ENCODE measurements around the gene MYBPHL.
"Not testable (repeated sequence)": the region's sequence is repeated elsewhere in the genome, so short reads cannot be mapped to it uniquely, and the experiment has no call there.

The MYBPHL gene

GRCh38 chr1:109296782-109297181 lies 10.0 kb downstream of the MYBPHL start:
- no peak for TF ChIP-seq CTCF (IDR thresholded peaks at IDR 0.05; ENCODE audit: extremely low read depth, missing control alignments)
- DNase-seq (ENCODE audit: low spot score) = no peak

DNA sequence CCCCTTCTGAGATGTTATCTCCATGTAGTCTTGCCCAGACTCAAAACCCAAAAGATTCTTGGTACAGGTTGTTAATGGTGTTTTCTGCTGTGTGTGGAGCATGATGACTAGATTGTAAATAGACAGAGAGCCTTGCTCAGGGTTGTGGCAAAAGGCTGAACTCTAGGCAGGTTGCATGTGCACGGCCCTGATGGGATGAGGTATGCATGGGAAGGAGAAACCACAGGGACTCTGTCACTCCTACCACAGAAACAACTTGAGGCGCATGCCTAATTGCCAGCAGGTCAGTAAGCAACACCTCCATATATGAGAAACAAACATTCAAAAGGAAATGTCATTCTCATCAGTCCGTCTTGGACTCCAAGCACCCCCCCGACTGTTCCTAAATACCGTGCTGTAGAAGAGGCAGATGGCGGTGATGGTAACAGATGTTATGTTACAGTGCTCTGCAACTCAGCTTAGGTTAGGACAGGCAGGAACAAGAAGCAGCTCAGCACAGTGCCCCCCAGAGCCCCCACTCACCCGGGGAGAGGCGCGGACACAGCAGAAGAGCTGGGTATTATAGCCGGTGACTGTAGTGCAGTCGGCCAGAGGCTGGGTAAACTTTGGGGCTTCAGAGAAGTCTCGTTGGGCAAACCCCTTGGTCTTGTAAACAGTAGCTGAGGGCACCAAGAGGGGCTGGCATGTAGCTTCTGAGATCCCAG lies 10.9 kb downstream of the MYBPHL start:
- DNase-seq (ENCODE audit: low spot score) = no peak
- no peak for TF ChIP-seq CTCF (IDR thresholded peaks at IDR 0.05; ENCODE audit: extremely low read depth, missing control alignments)

GRCh38 chr1:109294481-109294880 lies 12.3 kb downstream of the MYBPHL start:
- no peak for TF ChIP-seq CTCF (IDR thresholded peaks at IDR 0.05; ENCODE audit: extremely low read depth, missing control alignments)
- DNase-seq (ENCODE audit: low spot score) = no peak

- DNase-seq (ENCODE audit: low spot score) = no peak
Measured at GRCh38 chr1:109293026-109293425, 13.8 kb downstream of the MYBPHL start.

GRCh38 chr1:109292364-109292763 lies 14.4 kb downstream of the MYBPHL start:
- no peak for DNase-seq (ENCODE audit: low spot score)

More at GRCh38 chr1:109293026-109293425, 13.8 kb downstream of the MYBPHL start:
- TF ChIP-seq CTCF (IDR thresholded peaks at IDR 0.05; ENCODE audit: extremely low read depth, missing control alignments) = no peak

GRCh38 chr1:109290998-109291397 lies 15.8 kb downstream of the MYBPHL start:
- TF ChIP-seq CTCF (IDR thresholded peaks at IDR 0.05; ENCODE audit: extremely low read depth, missing control alignments) = no peak
- no peak for DNase-seq (ENCODE audit: low spot score)

More at GRCh38 chr1:109292364-109292763, 14.4 kb downstream of the MYBPHL start:
- TF ChIP-seq CTCF (IDR thresholded peaks at IDR 0.05; ENCODE audit: extremely low read depth, missing control alignments) = no peak

- no peak for TF ChIP-seq CTCF (IDR thresholded peaks at IDR 0.05; ENCODE audit: extremely low read depth, missing control alignments)
- DNase-seq (ENCODE audit: low spot score) = no peak
Measured at GRCh38 chr1:109290137-109290536, 16.7 kb downstream of the MYBPHL start.

GRCh38 chr1:109286762-109287161 lies 20.0 kb downstream of the MYBPHL start:
- not testable (repeated sequence) for DNase-seq (ENCODE audit: low spot score)
